Measurements from ENCODE around the gene RPP14. TPM values are rescaled to one million over a fixed set of nuclear protein-coding genes. Genes with fewer than 3 reads are reported as not detected.

RPP14 gene
- total and polyA plus RNA-seq, 2 donors (not counting 3 experiments of a cell fraction or from before 2014, with no cell fraction given), result 11.9 to 18.1 TPM

DNA sequence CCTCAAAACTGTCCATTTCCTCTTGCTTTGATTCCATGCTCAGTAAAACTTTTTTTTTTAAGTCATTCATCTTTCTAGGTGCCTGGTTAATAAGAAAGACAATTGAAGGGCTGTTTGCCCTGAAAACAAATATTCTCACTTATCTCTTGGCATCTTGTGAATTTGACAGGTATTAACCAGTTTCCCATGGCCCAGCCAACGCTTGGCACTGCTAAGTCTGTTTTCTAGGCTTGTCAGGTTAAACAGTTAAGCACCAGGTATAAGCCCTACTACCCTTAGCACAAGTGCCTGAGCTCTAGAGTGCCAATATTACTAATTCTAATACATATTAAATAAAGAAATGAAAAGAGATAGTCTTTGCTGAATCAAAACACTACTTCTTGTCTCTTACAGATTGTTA lies 63.0 kb downstream of the RPP14 start:
- Histone ChIP-seq H3K4me2 (ENCODE audit: insufficient read depth, low read length) (no peak overlapping the region), H3K9ac (replicated peaks; ENCODE audit: extremely low read depth, insufficient read depth, low read length) (no peak overlapping the region), H3K9me1 (replicated peaks; ENCODE audit: control insufficient read depth, extremely low read depth, insufficient read depth, low read length) (no peaks in the 10 kb centered on the region), H3K27ac (ENCODE audit: insufficient read depth, low read depth, low read length) (no peak overlapping the region), H3K79me2 (ENCODE audit: control insufficient read depth, insufficient read depth, low read length) (no peaks in the 10 kb centered on the region), H3K4me1 (ENCODE audit: control insufficient read depth, extremely low read depth, insufficient read depth, low read length) (no peaks in the 10 kb centered on the region), H3K27me3 (ENCODE audit: control insufficient read depth in 2 of 2, insufficient read depth in 2 of 2, low read length in 2 of 2) (no peaks in the 10 kb centered on the region), H4K20me1 (replicated peaks; ENCODE audit: control insufficient read depth, extremely low read depth, insufficient read depth, low read length) (no peaks in the 10 kb centered on the region), H3K9me3 (replicated peaks; ENCODE audit: control insufficient read depth, insufficient read depth, low read length) (no peaks in the 10 kb centered on the region), H2AFZ (ENCODE audit: low read depth, low read length) (no peak overlapping the region), H3K36me3 (ENCODE audit: control insufficient read depth in 2 of 2, extremely low read depth in 1 of 2, insufficient read depth in 2 of 2, low read length in 2 of 2) (peaks cover 0 to 2% of the 10 kb centered on the region in 2 experiments), H3K4me3 (replicated peaks in 1 of 3; ENCODE audit: insufficient read depth in 1 of 3, low read depth in 1 of 3, low read length in 3 of 3) (no peak overlapping the region)
- dilution Hi-C loops (cut with MboI; ENCODE audit: extremely low pct_ligation_motif_present, low sequenced_read_pairs), result no loop called here
- DNase-seq (ENCODE audit: low read depth, low spot score), result no peak
- BruUV-seq (replicated peaks), result no TSS peak
- ChIA-PET CTCF (no interaction called here), POLR2A (no interaction called here)
- intact Hi-C loops (cut with micrococcal nuclease), result no loop called here
- TF ChIP-seq, protein P1, sequence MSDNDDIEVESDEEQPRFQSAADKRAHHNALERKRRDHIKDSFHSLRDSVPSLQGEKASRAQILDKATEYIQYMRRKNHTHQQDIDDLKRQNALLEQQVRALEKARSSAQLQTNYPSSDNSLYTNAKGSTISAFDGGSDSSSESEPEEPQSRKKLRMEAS (IDR thresholded peaks at IDR 0.05; ENCODE audit: insufficient read depth, insufficient read length), result no peak
- TF ChIP-seq FOS (IDR thresholded peaks at IDR 0.05; ENCODE audit: borderline replicate concordance, insufficient read depth, low read length), result no peak
- TF ChIP-seq MYC (IDR thresholded peaks at IDR 0.05; ENCODE audit: low read depth, low read length), result no peak
- FAIRE-seq, result no peak

Small RNA genes lying within 50 kb of the gene (small RNA-seq; reads per million reads assigned to genes)
- gene AC098479.1 (ENCODE audit: insufficient read depth, insufficient read length, low read depth, low replicate concordance), result not detected

Other genes with a start within 250 kb of the RPP14 start
- gene DNASE1L3, start 95.3 kb upstream of the RPP14 start, total RNA-seq, result 0.95 and 0.99 TPM in 2 replicates
- gene DNASE1L3, start 95.3 kb upstream of the RPP14 start, polyA plus RNA-seq, result 1.2 and 1.3 TPM in 2 replicates
- 5.4 and 5.8 TPM in 2 replicates for gene ABHD6, start 68.5 kb upstream of the RPP14 start, total RNA-seq
- gene ABHD6, start 68.5 kb upstream of the RPP14 start, polyA plus RNA-seq, result 7.5 and 8.3 TPM in 2 replicates
- gene HTD2, start 275 bp downstream of the RPP14 start, total RNA-seq, result 10.0 and 10.3 TPM in 2 replicates
- gene HTD2, start 275 bp downstream of the RPP14 start, polyA plus RNA-seq, result 4.5 and 8.2 TPM in 2 replicates
- 11.1 and 14.6 TPM in 2 replicates for gene PXK, start 26.6 kb downstream of the RPP14 start, total RNA-seq
- 8.4 and 11.3 TPM in 2 replicates for gene PXK, start 26.6 kb downstream of the RPP14 start, polyA plus RNA-seq
- 59.3 and 60.8 TPM in 2 replicates for gene PDHB, start 127.6 kb downstream of the RPP14 start, total RNA-seq
- gene PDHB, start 127.6 kb downstream of the RPP14 start, polyA plus RNA-seq, result 40.7 and 50.8 TPM in 2 replicates
- gene KCTD6, start 185.9 kb downstream of the RPP14 start, total RNA-seq, result 6.4 and 7.4 TPM in 2 replicates
- 5.4 and 6.4 TPM in 2 replicates for gene KCTD6, start 185.9 kb downstream of the RPP14 start, polyA plus RNA-seq
- 1.5 and 2.1 TPM in 2 replicates for gene ACOX2, start 230.9 kb downstream of the RPP14 start, total RNA-seq
- gene ACOX2, start 230.9 kb downstream of the RPP14 start, polyA plus RNA-seq, result 10.5 and 10.7 TPM in 2 replicates

All from endothelial cell of umbilical vein (primary cell).